Measurements from ENCODE around the gene CEP135.

DNA sequence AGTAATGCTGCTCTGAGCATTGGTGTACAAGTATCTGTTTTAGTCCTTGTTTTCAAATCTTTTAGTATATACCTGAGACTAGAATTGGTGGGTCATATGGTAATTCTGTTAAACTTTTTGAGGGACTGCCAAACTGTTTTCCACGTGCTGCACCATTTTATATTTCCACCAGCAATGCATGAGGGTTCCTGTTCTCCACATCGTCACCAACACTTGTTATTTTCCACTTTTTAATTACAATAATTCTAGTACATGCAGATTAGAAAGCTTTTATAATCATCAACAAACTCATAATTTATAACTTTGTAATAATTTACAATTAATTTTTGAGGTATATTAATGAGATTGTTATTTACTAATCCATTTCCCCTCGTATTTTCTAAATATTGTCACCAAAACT lies 79.4 kb downstream of the CEP135 start:
- TF ChIP-seq POLR2A (IDR thresholded peaks at IDR 0.05; ENCODE audit: low read depth, low read length) (no peak), TAF1 (IDR thresholded peaks at IDR 0.05; ENCODE audit: low read depth, low read length) (no peak), PAX5 (IDR thresholded peaks at IDR 0.05; ENCODE audit: insufficient read depth, low read length, severe bottlenecking) (no peak), POLR2AphosphoS5 (IDR thresholded peaks at IDR 0.05; ENCODE audit: low read depth, low read length) (no peak), POU2F2 (IDR thresholded peaks at IDR 0.05; ENCODE audit: low read depth, low read length) (no peak), SPI1 (IDR thresholded peaks at IDR 0.05; ENCODE audit: low read depth, low read length) (no peak)
